NB4 (cell line): ENCODE measurements around the gene SCUBE3.

Experiments used
- DNase-seq: peaks from one replicate; pipeline ENCODE4 v3.0.0; 2010; ENCODE audit warnings: low read depth
- H3K4me3 ChIP-seq: one replicate; pipeline ENCODE4 v1.5.1; 2011; ENCODE audit warnings: mild to moderate bottlenecking, low read depth, low read length, moderate library complexity
- MYC ChIP-seq: IDR thresholded peaks from 2 replicates; pipeline ENCODE4 v1.6.1; 2011; ENCODE audit warnings: low read depth, low read length
- POLR2A ChIP-seq: IDR thresholded peaks from 2 replicates; pipeline ENCODE4 v1.6.1; 2011; ENCODE audit warnings: mild to moderate bottlenecking; ENCODE audit not compliant: insufficient read length; ENCODE audit errors: extremely low read depth
- TF ChIP-seq, protein P1 (sequence below): IDR thresholded peaks from one replicate; pipeline ENCODE4 v1.5.1; 2012; ENCODE audit warnings: low read depth, low read length
- TF ChIP-seq, protein P2 (sequence below): IDR thresholded peaks from 2 replicates; pipeline ENCODE4 v1.6.1; 2011; ENCODE audit warnings: low read depth, low read length

The SCUBE3 gene

DNA sequence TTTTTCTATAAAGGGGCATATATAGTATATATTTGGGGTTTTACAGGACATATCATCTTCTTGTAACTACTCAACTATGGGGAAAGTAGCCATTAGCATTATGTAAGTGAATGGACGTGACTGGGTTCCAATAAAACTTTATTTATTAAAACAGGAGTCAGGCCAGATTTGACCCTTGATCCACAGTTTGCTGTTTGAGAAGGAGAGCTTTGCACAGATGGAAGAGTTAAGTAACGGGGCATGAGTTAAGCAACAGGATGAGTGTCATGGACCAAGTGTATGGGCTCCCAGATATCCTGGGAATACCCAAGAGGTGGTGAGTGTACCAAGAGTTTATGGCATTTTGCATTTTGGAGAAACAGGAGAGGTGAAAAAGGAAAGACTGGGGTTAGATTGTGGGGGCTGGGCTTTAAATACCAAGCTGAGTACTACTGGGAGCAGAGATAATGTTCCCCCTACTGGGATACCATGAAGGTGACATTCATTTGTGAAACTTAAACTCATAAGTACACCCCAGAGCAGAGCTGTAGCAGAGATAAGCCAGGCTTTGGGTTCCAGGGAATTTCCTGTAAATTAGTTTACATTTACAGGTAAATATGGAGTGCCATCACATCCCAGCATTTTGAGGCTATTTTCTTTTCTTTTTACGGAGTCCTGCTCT lies 18.5 kb upstream of the SCUBE3 start:
- DNase-seq, result no peak
- no peak overlapping the region for H3K4me3 ChIP-seq
- TF ChIP-seq, protein P1, sequence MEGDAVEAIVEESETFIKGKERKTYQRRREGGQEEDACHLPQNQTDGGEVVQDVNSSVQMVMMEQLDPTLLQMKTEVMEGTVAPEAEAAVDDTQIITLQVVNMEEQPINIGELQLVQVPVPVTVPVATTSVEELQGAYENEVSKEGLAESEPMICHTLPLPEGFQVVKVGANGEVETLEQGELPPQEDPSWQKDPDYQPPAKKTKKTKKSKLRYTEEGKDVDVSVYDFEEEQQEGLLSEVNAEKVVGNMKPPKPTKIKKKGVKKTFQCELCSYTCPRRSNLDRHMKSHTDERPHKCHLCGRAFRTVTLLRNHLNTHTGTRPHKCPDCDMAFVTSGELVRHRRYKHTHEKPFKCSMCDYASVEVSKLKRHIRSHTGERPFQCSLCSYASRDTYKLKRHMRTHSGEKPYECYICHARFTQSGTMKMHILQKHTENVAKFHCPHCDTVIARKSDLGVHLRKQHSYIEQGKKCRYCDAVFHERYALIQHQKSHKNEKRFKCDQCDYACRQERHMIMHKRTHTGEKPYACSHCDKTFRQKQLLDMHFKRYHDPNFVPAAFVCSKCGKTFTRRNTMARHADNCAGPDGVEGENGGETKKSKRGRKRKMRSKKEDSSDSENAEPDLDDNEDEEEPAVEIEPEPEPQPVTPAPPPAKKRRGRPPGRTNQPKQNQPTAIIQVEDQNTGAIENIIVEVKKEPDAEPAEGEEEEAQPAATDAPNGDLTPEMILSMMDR, result no peak
- no peak for TF ChIP-seq POLR2A
- TF ChIP-seq, protein P2, sequence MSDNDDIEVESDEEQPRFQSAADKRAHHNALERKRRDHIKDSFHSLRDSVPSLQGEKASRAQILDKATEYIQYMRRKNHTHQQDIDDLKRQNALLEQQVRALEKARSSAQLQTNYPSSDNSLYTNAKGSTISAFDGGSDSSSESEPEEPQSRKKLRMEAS, result no peak
- TF ChIP-seq MYC, result no peak

DNA sequence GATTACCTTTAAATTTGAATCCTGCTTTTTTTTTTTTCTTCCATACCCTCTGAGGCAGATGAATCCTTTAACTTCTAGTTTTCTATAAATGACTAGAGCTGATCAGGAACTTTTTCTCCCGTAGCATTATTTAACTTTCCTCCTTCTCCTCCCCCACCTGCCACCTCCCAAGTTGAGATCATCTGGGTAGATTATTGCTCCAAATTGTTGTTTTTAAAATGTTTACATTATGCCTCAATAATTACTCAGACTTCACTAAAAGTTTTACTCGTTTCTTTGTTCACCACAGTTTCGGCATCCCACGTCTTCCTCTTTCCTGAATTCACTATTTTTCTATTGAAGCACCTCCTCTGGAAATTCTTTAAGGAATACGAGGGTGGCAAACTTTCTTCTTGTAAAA lies 16.6 kb upstream of the SCUBE3 start:
- no peak for DNase-seq
- no peak overlapping the region for H3K4me3 ChIP-seq
- TF ChIP-seq, protein P2, result no peak

DNA sequence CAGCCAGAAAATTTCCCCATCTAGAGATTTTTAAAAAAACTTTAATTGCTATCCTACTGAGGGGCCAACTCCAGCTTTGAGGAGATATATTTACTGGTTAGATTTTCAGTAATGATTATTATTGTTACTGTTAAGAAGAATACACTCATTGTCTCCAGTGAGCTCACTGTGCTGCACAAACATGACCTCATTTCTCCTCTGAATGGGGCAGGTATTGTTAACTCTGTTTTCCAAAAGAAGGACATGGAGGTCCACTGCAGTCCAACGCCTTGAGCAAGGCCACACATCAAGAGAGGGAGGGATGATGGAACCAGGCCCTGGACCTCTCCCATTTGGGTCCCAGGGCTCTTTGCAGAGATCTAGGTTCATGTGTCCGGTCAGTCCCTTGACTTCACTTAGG lies 13.9 kb upstream of the SCUBE3 start:
- DNase-seq, result no peak
- TF ChIP-seq, protein P2, result no peak
- TF ChIP-seq POLR2A, result no peak
- TF ChIP-seq MYC, result no peak
- TF ChIP-seq, protein P1, result no peak
- no peak overlapping the region for H3K4me3 ChIP-seq

DNA sequence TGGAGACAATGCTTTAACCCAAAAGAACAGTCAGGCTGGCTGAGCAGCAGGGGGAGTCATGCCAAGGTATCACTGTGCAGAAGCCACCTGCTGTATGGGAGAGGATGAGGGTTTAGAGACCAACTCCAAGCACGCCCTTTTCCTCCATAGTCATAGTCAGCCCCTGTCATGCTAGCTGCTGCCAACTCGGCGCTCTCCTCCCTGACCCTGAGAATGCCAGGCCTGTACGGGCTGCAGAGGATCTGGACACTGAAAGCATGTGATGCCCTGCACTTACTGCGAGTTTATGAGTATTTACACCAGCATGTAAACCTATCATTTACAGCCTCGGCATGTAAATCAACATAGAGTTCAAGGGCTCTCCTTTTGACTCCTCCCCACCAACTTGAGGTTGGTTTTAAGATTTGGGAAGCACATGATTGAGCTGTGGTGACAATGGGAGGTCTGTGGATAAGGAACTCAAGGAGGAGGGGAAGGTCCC lies 11.7 kb upstream of the SCUBE3 start:
- TF ChIP-seq MYC, result no peak
- no peak for TF ChIP-seq POLR2A
- TF ChIP-seq, protein P2, result no peak
- TF ChIP-seq, protein P1, result no peak
- DNase-seq, result no peak
- H3K4me3 ChIP-seq, result no peak overlapping the region

DNA sequence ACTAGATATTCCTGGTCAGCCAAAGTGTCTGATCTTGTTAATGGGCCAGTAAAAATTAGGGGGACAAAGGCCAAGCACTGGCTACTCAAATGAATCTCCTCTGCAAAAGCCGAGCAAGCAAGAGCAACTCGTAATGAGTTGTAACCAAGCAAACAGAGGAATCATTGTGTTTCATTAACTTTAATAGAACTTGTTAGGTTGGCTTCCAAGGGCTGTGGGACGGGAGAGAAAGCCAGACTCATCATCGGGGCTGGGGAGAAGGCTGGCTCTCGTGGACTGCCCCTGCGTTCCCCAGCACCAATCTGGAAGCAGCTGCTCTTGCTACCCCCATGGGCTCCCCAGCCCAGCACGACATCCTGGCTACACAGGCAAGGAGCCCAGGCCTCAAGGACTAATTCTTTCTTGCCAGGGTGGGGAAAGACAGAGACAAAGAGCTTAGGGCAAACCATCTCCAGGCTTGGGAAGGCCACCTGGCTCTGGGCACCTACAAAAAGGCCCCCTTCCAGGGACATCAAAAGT lies 10.5 kb upstream of the SCUBE3 start:
- TF ChIP-seq, protein P1, result no peak
- no peak overlapping the region for H3K4me3 ChIP-seq
- no peak for DNase-seq

DNA sequence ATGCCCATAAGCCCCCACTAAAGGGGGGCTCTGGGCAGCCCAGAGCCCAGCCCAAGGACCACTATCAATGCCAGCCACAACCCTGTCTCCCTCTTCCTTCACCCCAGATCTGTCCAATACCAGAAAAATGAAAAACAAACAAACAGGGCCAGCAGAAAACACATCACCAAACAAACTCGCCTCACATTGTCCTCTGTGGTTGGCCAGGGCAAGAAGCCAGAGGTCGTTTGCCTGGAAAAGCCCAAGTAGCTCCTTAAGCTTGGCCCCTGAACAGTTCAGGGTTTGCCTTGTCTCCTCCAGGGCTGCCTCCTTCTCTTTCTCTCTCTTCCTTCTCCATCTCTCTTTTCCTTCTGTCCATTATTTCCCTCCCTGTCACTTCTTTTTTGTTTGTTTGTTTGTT lies 10.1 kb upstream of the SCUBE3 start:
- TF ChIP-seq, protein P2, result no peak
- TF ChIP-seq, protein P1, result no peak
- TF ChIP-seq POLR2A (no peak), MYC (no peak)
- no peak overlapping the region for H3K4me3 ChIP-seq
- DNase-seq, result no peak
